Stimulated activated CD8-positive, alpha-beta memory T cell treated with anti-CD3 and anti-CD28 coated beads, Interleukin-7, amount 100 ng/mL, for 48 hours (primary cell): ENCODE measurements around the gene PPP6R1.

ENCODE experiments used
- DNase-seq, 2 donors: peaks; one replicate each; pipeline ENCODE4 v3.0.0-alpha.2; 2020; ENCODE audit warnings: low read depth in 1 of 2; ENCODE audit errors: extremely low read depth in 1 of 2

The PPP6R1 gene

DNA sequence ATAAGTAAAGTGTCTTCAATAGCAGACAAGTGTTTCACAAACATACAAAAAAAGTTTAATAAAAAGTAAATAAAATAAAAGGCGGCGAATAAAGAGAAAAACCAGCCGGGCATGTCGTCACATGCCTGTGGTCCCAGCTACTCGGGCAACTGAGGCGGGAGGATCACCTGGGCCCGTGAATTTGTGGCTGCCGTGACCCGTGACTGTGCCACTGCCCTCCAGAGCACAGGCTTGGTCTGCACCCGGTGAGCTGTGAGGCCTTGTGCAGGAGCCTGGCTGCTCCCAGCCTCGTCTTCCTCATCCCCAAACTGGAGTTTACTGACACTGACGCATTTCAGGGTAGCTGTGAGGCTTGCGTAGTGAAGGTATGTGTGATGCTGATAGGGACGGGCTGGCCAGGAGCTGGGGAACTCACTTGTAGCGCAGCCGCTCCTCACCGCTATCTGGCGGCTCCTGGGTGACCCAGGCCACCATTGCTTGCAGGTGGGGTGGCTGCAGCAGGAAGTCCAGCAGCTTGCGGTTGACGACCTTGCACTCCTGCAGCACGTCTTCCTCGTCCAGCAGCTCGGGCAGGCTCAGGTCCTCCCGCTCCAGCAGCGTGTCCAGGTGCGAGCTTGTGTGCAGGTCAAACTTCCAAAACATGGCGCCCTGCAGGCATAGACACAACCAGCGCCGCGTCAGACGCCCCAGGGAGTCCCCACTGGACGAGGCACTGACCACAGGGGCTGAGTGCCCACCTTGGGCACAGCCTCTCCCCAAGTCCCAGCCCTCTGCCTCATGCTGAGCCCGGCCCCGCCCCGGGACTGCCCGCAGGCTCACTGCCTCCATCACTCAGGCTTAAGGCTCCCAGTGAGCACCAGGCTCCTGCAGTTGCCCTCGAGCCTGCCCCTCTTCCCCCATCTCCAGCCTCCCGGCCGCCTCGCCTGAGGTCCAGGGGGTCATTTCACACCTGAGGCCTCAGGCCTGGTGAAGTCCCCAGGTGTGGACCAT lies 12.1 kb downstream of the PPP6R1 start:
- DNase-seq: no peak

DNA sequence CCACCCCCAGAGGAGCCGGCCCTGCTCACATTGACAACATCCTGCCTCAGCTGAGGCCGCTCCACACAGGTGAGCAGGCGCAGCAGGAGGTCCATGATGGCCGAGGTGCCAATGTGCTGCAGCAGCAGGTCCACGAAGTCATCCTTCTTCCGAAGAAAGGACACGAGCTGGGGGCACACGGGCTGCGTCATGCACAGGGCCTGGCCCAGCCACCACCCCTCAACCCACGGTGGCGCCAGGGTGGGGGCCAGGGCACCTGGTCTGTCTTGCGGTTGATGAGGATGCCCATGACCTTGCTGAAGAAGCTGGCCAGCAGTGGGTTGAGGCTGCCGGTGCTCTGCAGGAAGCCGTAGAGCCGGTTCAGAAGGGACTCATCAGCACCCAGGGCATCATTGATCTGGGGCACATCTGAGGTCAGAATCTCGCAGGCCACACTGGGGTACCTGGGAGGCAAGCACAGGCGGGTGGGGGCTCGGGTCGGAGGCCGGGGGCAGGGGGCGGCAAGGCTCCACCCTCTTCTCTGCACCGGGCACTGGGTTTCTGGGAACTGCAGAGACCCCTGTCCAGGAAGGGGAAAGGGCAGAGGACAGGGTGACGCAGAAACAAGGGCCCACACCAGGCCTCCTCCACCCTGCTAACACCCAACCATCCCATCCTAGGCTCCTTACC lies 13.4 kb downstream of the PPP6R1 start:
- no peak for DNase-seq

DNA sequence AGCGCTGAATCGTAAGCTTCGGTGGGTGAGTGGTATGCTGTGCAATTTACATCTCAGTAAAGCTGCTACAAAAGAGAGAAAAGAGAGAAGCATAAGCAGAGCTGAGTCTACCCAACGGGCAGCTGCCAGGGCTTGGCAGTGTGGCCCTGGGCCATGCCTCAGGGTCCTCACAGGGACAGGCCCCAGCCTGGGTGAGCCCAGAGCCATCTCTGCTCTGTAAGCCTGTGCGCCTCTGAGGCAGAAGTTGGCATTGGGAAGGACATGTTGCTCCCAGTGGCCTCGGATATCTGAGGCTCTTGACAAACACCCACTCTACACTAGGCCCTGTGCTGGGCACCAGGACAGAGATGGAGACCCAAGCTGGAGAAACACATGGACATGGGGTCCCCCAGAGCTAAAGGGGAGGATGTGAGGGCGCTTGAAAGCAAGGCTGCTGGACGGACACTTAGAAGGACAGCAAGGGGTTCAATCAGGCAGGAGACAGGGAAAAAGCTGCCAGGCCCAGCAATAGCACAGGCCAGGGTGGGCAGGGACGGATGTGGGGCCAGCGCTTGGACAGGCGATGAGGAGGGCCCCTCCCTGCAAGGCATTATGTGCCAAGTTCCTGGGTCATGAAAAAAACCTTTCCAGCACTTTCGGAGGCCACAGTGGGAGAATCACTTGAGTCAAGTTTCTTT lies 14.7 kb downstream of the PPP6R1 start:
- DNase-seq: no peak

DNA sequence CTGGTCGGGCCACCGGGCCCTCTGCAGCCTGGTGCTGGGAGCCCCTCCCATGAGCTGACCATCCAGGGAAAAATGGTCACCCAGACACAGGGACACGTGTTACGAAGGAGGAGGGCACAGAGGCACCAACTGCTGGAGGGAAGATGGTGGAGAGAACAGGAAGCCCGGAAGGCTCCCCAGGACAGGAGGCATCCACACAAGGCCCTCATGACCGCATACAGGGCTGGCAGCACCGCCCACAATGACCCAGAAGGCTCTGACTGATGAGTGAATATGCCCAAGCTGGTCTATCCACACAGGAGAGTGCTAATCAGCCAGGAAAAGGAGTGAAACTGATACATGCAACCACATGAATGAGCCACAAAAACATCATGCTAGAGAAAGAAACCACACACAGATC lies 16.3 kb downstream of the PPP6R1 start:
- DNase-seq: no peak

DNA sequence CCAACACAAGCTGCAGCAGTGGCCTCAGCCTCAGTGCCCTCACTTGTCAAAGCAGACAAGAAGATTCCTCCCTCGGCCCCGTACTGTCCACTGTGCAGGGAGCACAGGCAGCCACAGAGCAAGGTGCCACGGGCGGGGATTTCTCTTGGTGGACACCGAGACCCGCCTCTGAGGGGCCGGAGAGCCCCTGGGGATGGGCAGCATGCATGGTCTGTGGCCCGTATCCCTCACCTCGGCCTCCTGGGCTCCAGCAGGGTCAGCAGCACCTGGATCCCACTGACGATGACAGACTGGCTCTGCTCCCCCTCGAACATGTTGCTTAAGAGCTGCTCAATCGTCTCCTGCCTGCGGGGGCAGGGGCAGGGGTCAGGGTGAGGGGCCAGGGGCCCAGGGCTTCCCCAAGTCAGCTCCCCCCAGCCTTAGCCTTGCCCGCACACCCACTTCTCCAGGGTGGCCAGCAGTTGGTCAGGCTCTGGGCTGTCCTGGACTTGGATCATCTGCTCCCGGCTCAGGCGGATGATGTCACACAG lies 16.8 kb downstream of the PPP6R1 start:
- DNase-seq: no peak

DNA sequence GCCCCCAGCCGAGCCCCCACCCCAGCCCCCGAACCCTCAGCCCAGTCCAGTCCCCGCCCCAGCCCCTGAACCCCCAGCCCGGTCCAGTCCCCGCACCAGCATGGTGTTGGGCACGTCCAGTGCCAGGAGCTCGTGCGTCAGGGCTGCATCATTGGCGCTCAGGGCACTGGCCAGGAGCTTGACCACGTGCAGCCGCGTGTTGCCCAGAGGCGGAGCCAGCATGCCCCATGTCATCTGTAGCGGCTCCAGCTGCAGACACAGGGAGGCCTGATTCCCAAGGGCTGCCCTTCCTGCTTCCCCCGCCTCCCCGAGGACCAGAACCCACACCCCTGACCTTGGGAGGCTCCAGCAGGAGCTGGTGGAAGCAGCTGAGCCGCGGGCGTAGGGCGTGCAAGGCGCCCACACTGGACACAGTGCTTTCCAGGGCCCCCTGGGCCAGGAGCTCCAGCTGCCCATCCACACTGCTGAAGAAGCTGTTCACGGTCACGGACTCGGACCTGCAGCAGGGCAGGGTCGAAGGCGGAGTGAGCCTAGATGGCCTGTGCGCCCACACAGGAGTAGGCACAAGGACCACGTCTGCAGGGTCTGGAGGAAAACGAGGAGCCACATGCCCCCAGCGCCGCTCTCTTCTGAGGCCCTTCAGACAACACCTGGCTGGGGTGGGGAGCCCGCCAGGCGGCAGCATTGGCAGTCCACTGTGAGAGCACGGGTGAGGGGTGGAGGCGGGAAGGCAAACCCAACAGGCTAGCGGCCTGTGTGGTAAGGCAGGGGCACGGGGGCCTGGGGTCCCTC lies 17.5 kb downstream of the PPP6R1 start:
- DNase-seq: no peak

DNA sequence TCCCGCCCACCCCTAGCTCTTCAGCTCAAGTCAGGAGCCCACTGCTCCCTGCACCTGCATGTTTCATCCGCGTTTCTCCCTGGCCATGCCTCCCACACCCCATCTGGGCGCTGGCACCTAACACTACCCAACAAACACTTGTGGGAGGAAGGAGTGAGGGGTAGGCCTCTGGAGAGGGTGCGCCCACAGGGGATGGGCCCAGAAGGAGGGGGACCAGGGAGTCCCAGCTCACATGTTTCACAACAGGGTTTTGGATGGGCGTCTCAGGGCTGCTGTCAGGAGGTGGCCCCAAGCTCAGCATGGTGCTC lies 18.1 kb downstream of the PPP6R1 start:
- DNase-seq: no peak

DNA sequence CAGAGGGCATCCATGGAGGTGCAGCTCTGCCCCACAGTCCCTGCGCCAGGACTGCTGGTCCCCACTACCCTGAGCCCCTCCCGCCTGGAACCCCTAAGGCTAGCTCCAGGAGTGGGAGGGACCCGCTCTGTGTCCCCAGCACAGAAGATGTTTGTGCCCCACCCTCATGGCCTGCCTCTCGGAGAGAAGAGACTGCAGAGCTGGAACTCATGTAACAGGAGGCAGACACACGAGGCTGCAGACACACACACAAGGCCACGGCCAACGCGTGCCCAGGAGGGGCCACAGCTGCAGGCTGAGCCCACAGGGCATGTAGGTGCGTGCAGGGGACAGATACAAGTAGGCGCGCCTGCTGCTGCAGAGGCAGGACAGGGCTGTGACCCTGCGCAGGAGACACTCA lies 19.8 kb downstream of the PPP6R1 start:
- DNase-seq: no peak

DNA sequence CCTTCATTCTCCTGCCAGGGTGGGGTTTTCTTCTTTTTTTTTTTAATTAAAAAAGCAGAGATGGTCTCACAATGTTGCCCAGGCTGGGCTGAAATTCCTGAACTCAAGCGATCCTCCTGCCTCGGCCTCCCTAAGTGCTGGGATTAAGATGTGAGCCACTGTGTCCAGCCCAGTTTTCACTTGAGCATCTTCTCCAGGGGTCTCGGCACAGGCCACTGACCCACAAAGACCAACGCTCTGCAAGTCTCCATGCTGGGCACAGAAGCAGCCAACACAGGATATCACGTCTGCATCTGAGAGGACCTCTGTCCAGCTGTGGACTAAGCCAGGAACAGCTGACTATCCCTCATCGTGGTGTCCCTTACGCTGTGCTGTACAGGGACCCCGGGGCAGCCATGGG lies 20.8 kb downstream of the PPP6R1 start:
- DNase-seq: no peak

DNA sequence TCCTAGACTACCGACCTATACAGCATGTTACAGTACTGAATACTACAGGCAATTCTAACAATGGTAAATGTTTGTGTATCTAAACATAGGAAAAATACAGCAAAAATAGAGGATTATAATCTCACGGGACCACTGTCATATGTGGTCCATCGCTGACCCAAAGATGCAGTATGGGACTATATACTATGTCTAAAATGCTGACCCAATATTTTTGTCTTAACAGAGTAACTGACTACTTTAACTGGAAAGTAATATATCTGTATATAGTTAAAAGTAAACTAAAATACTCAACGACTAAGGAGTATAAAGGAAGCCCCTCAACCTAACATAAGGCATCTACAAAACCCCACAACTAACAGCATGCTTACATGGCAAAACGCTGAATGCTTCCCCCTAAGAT lies 25.8 kb downstream of the PPP6R1 start:
- no peak for DNase-seq

DNA sequence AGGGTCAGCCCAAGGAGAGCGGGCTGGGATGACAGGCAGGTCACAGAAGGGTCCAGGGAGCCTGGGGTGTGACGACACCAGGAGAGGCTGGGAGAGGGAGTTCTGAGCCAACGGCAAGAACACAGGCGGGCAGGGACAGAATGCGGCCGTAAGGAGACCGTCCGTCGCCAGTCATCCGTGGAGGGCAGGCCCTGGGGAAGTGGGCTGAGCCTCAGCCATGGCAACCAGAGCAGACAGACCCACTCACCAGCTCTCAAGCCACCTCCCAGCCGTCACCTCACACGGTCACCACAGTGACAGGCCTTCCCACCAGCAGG lies 26.6 kb downstream of the PPP6R1 start:
- DNase-seq: no peak

DNA sequence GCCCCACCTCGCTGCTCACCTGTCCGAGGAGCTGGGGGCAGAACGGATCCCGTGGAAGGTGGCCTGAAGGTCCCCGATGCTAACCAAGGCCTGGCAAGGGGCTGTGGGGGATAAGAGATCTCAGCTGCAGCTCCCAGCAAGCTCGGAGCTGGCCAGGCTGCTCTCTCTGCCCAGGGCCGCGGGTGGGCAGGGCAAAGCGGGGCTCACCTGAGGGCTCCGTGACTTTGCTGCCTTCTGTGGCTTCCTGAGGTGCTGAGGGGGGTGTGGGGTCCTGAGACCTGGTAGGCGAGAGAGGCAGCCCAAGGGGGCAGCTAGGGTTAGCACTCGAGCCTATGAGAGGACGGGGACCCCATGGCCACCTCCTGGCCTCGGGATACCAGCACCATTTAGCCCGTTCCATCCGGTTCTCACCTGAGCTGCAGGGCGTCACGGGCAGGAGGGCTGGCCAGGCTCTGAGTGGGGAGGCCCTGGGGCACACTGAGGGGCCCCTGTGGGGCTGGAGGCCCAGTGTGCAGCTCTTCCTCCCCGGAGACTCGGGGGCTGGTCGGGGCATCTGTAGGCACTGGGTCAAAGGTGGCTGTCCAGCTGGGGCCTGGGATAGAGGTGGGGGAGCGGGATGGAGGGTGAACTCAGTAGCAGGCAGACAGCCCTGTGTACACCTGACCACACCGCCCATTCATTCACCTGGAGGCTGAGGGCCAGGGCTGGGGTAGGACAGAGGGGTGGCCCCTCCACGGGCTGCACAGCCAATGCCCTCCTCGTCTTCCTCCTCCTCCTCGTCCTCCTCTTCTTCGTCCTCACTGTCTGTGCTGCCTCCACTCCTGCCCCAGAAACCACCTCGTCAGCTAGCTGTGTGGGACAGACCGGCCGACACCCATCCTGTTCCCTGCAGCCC lies 27.2 kb downstream of the PPP6R1 start:
- no peak for DNase-seq

DNA sequence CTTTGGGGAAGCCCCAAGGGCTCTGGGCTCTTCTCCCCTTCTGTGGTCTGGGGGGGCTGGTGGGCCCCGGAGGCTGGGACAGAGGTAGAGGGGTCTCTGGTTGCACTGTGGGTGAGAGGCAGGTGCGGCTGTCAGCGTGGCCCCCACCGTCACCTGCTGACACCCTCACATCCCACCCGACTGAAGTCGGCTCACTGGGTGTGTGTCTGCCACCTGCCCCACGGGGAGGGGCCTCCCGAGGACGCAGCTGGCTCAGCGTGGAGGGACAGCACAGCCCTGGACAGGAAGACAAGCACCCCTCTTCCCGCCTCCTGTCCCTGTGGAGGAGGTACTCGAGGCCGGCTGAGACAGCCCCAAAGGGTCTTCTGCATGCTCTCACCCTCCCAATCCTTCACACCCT lies 28.0 kb downstream of the PPP6R1 start:
- DNase-seq: no peak

DNA sequence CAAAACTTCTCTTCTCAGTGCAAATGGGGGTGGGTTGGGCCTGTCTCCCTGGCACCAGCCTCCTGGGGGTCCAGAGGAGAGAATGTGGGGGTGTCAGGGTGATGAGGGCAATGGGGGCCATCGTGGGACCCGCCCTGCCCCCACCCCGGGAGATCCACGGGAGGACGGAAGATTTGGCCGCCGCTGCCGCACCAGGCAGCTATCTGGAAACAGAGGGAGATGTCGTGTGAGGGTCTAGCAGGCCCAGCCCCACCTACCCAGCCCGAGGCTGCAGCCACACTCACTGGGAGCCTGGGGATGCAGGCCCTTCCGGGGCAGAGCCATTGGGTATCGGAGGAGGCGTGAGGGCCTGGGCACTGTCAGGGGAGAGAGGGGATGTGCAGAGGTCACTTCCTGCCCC lies 28.5 kb downstream of the PPP6R1 start:
- no peak for DNase-seq

DNA sequence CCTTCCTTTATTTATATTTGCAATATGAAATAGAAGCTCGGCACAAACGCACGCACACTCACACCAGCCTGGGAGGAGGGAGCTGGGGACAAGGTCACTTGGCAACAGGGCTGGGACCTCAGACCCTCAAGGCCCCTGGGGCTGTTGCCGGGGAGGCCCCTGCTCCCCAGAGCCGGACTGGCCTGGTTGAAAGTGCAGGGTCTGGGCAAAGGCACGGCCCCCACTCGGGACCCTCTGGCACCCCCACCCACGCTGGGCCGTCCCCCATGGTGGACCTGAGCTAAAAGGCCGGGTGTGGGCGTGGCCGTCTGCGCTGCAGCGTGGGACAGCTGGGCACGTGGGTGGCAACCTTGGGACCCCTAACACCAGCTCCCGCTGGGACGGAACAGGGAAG lies 29.0 kb downstream of the PPP6R1 start:
- no peak for DNase-seq

DNA sequence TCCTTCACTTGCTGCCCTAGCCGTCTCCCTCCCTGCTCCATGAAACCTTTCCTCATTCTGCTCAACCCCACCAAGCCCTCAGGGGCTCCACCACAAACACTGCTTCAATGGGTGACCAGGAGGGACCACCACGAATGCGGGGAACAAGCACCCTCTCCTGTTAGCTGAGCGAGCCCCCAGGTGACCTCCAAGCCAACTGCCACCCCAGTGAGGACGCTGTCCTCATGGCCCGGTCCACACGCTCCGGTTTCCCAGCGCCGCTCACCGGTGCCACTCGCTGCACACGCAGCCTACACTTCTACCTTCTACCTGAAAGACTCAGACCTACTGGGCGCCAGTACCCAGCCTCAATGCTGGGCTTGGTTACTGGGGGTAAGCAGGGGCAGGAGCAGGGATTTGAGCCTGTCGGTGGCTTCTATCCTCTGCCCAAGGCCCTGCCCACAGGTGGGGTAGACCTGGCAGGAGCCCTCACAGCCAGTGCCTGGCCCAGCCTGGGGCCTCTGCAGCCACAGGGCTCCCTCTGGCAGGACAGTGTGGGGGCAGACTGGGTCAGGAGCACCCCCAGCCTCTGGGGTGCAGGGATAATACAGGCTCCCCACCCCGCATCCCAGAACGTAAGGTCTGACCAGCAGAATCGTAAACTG lies 29.6 kb downstream of the PPP6R1 start:
- no peak for DNase-seq

DNA sequence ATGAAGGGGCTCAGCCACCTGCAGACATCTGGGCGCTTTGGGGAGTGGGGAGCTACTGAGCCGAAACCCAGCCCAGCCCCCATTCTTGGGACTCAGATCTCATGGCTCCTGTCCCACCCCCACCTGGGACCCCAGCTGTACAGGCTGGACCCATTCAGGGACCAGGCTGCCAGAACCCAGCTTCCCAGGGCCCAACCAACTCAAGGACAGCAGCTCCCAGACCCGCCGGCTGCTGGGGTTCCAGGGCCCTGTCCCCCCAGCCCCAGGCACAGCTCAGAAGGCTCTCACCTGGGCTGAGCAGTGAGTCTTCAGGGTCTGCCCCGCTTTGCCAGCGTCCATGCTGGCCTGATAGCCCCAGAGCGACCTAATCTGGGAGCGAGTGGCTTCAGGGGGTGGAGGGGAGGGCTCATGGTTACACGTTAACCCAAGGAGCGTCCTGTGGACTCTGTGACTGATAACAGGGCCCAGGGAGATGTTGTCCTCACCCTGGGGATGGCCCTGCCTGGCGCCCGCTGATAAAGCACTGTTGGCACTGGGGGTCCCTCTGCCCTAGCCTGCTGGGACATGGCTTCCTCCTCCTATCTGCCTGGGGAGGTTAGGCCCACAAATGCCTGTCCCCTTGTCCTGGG lies 30.3 kb downstream of the PPP6R1 start, which contains the start of gene TMEM86B:
Gene TMEM86B, minus strand, starts transcription at position 361 of the 629 bp plus-strand sequence. Its CDS starts 22 bp downstream, at position 339.
- no peak for DNase-seq

DNA sequence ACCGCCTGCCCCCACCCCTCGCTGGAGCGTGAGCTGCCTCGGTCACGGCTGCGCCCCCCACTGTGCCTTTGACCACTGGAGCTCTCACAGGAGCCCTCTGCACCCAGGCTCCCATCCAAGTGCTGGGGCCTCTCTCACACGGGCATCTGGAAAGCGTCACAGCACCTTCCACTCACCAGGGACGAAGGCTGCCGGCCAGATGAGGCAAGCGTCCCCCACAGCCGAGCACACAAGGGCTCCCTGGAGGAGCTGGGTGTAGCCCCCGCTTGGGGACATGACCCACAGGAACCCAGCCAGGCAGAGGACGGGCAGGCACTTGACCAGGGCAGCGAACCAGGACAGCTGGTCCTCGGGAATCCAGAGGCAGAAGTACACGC lies 30.8 kb downstream of the PPP6R1 start:
- no peak for DNase-seq
